GM12892 (cell line): ENCODE data around the gene ACTG2.

Source experiments
- DNase-seq: peaks from one replicate; pipeline ENCODE4 v3.0.0; 2011; ENCODE audit not compliant: insufficient read length
- FAIRE-seq: peaks from 2 replicates; lab custom pipeline; 2011; peaks lifted over from hg19 to GRCh38; lab: Jason Lieb, UNC
- POLR2A ChIP-seq: IDR thresholded peaks from 2 replicates; pipeline ENCODE4 v1.6.1; 2011; ENCODE audit warnings: low read depth, low read length, control low read depth
- POLR2AphosphoS5 ChIP-seq: IDR thresholded peaks from 2 replicates; pipeline ENCODE4 v1.6.1; 2011; ENCODE audit warnings: low read depth, low read length, control low read depth
- TAF1 ChIP-seq: IDR thresholded peaks from 2 replicates; pipeline ENCODE4 v1.6.1; 2011; ENCODE audit warnings: low read depth, mild to moderate bottlenecking, control low read depth, low read length, borderline replicate concordance

Gene ACTG2

GRCh38 chr2:73968357-73968937, 75.6 kb downstream of the ACTG2 start:
- DNase-seq (no peak), FAIRE-seq (no peak)
- no peak for TF ChIP-seq POLR2AphosphoS5
- no peak for TF ChIP-seq POLR2A

- TF ChIP-seq POLR2AphosphoS5, result no peak
- no peak for TF ChIP-seq TAF1
- TF ChIP-seq POLR2A, result no peak
- no peak for FAIRE-seq
- no peak for DNase-seq
Measured at GRCh38 chr2:73969356-73969755, 76.5 kb downstream of the ACTG2 start.
